Midbrain (tissue), 1 donor: ENCODE data around the gene WRNIP1.

Experiments used
- DNase-seq: peaks from one replicate; lab custom pipeline; 2025; lab: John Stamatoyannopoulos, UW

Gene WRNIP1

GRCh38 chr6:2765166-2765895 lies at the start of gene WRNIP1:
Gene WRNIP1 (plus strand): TSS chr6:2765393. CDS start chr6:2765623, 230 bp downstream.
- peak; percentile 99 for DNase-seq

GRCh38 chr6:2715737-2716136 lies 49.5 kb upstream of the WRNIP1 start:
- DNase-seq = no peak

- no peak for DNase-seq
Measured at GRCh38 chr6:2716936-2717700, 48.1 kb upstream of the WRNIP1 start.

- no peak for DNase-seq
Measured at GRCh38 chr6:2718334-2719092, 46.7 kb upstream of the WRNIP1 start.

- no peak for DNase-seq
Measured at GRCh38 chr6:2719093-2719455, 46.1 kb upstream of the WRNIP1 start.

- no peak for DNase-seq
Measured at GRCh38 chr6:2721219-2721618, 44.0 kb upstream of the WRNIP1 start.

GRCh38 chr6:2725364-2725988 lies 39.7 kb upstream of the WRNIP1 start:
- DNase-seq = no peak

GRCh38 chr6:2725999-2726567 lies 39.1 kb upstream of the WRNIP1 start:
- no peak for DNase-seq

DNA sequence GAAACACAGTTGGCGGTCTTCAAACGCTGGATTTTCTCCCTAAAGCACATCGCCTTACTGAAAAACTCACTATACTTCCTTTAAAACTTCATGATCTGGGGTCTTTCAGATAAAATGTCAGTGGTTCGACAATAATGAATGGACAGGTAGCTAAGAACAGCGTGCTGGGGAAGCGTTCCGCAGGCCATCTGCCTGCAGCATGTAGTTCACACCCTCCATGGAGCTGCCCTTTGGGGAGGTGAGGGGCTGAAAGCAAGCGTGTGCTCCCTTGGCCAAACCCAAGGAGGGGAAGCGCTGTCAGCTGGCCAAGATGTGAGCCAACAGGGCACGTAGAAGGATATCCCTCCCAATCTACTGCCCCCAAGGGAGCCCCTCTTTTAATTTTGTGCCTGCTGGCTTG lies 35.3 kb upstream of the WRNIP1 start:
- no peak for DNase-seq

DNA sequence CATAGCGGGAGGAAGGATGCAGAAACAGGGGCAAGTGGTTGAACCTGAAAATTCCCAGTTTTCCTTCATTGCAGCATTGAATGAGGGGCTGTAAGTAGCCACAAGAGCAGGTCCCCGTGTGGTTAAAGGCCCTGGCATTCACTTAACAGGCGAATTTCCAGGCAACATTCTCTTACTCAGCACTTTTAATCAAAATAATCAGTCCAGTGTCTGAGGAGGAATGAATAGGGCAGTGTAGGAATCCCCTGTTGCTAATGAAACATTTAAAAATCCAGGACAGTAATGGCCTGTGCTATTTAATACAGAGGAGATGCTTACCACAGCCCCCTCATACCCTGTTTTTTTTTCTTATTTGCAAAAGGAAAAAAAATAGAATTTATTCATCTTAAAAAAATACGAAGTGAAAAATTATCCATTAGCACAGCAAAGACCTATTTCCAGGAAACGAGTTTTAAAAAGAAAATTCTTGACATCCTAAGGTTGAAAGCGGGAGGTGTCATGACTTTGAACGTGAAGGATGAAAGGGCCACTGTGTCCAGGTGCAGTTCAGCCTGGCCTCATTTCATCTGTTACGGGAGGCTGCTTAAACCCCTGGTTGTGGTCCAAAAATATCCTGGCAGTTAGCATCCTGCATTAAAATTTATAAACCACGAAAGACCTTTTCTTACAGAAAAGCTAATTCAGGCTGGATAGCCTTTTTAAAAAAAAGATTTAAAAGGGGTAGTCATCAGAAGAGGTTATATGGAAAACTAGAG lies 34.7 kb upstream of the WRNIP1 start:
- DNase-seq = peak; percentile 14

- no peak for DNase-seq
Measured at GRCh38 chr6:2731281-2731909, 33.8 kb upstream of the WRNIP1 start.

- DNase-seq = no peak
Measured at GRCh38 chr6:2732503-2733089, 32.6 kb upstream of the WRNIP1 start.

- DNase-seq = peak; percentile 61
Measured at GRCh38 chr6:2733324-2733723, 31.9 kb upstream of the WRNIP1 start.

- DNase-seq = no peak
Measured at GRCh38 chr6:2733736-2734480, 31.3 kb upstream of the WRNIP1 start.

DNA sequence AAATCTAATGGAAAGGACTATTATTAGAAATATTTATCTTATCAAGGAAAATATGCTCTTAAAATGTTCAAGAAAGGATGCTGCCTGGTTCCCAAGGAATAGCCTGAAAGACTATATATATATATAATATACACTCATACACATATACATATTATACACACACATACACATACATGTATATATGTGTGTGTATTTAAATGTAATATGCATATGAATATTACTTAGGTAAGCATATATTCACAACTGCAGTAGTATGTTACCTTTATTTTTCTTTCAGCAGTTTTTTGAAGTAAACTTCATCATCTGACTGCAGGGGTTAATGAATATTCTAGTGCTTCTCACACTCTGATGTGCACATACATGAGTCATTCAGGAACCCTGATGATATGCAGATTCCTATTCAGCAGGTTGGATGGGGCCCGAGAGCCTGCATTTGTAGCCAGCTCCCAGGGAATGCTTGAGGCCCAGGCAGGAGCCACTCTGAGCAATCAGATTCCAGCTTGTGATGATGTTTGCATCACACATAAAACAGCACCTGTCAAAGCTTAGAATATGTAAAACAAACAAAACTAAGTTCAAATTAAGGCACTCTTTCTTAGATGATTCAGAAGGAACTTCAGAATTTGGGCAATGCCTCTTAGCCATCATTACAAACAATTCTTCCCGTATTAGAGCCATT lies 30.6 kb upstream of the WRNIP1 start:
- DNase-seq = no peak

DNA sequence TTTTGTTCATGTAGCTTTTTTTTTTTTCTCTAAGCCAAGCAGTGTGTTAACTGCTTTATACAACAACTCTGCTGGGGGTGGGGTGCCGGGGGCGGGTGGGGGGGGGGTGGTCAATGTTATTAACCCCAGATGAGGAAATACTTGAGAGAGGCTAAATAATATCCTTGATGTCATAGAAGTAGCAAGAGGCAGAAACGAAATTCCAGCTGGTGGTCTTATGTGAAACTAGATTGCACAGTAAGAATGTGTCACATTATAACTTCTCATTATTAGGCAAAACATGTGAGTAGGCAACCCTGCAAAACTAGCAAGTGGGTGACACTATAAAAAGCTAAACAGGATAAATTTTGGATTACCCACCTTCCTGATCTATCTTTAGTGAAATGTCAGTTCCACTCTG lies 27.3 kb upstream of the WRNIP1 start:
- no peak for DNase-seq

- peak; percentile 75 for DNase-seq
Measured at GRCh38 chr6:2738373-2738979, 26.7 kb upstream of the WRNIP1 start.

- DNase-seq = no peak
Measured at GRCh38 chr6:2739335-2739734, 25.9 kb upstream of the WRNIP1 start.

- DNase-seq = no peak
Measured at GRCh38 chr6:2740581-2740980, 24.6 kb upstream of the WRNIP1 start.
